Caco-2 (cell line): ENCODE data around the gene NUP85. TPM values are rescaled to one million over a fixed set of nuclear protein-coding genes. Genes with fewer than 3 reads are reported as not detected.

Experiments
- BruUV-seq: library from RNA; stranded (reverse); fragments of 400-500 nt; replicated peaks from 2 replicates; lab custom pipeline; 2021; lab: Mats Ljungman, UMichigan
- CTCF ChIA-PET: fragments of 300-600 bp; sonication (Branson Sonifier 250); formaldehyde crosslinking; loops from one replicate; lab custom pipeline; 2022; ENCODE audit warnings: antibody characterized with exemption; lab: Charles Lee
- POLR2A ChIA-PET: fragments of 300-600 bp; sonication (Branson Sonifier 250); formaldehyde crosslinking; loops from one replicate; lab custom pipeline; 2022; ENCODE audit warnings: antibody characterized with exemption; lab: Charles Lee
- DNase-seq, 2 experiments: peaks; one replicate each; pipeline versions ENCODE4 v3.0.0 to v3.0.0-alpha.2; 2020 to 2022
- H3K27me3 ChIP-seq: replicated peaks from 2 replicates; pipeline ENCODE4 v1.6.0; 2011; ENCODE audit warnings: low read length; ENCODE audit not compliant: control insufficient read depth, insufficient read depth
- H3K36me3 ChIP-seq: 2 replicates; pipeline ENCODE4 v1.5.1; 2011; ENCODE audit warnings: low read length; ENCODE audit not compliant: control insufficient read depth, insufficient read depth
- H3K4me1 ChIP-seq: fragments of 250-450 bp; sonication (Bioruptor Pico); 2 replicates; pipeline ENCODE4 v1.5.1; 2020; ENCODE audit warnings: mild to moderate bottlenecking
- H3K4me3 ChIP-seq: 2 replicates; pipeline ENCODE4 v1.5.1; 2011; ENCODE audit warnings: low read depth, mild to moderate bottlenecking, control low read depth, low read length
- H3K9me3 ChIP-seq: fragments of 250-450 bp; sonication (Bioruptor Pico); 2 replicates; pipeline ENCODE4 v1.5.1; 2020; ENCODE audit warnings: mild to moderate bottlenecking, moderate library complexity
- H3K27ac Mint-ChIP-seq: one replicate; pipeline ENCODE4 v1.8.0; 2022; ENCODE audit warnings: mixed read lengths; ENCODE audit not compliant: unreplicated experiment
- H3K27me3 Mint-ChIP-seq: one replicate; pipeline ENCODE4 v1.8.0; 2022; ENCODE audit warnings: mixed read lengths; ENCODE audit not compliant: insufficient read depth, unreplicated experiment
- H3K36me3 Mint-ChIP-seq: one replicate; pipeline ENCODE4 v1.8.0; 2022; ENCODE audit warnings: mild to moderate bottlenecking, mixed read lengths; ENCODE audit not compliant: insufficient read depth, unreplicated experiment
- H3K4me1 Mint-ChIP-seq: one replicate; pipeline ENCODE4 v1.8.0; 2022; ENCODE audit warnings: low read depth, mixed read lengths; ENCODE audit not compliant: unreplicated experiment
- H3K4me3 Mint-ChIP-seq: one replicate; pipeline ENCODE4 v1.8.0; 2022; ENCODE audit warnings: mild to moderate bottlenecking, moderate library complexity, mixed read lengths; ENCODE audit not compliant: unreplicated experiment
- H3K9me3 Mint-ChIP-seq: one replicate; pipeline ENCODE4 v1.8.0; 2022; ENCODE audit warnings: mixed read lengths; ENCODE audit not compliant: unreplicated experiment
- intact Hi-C: fragments of 100-400 bp; cut with micrococcal nuclease; formaldehyde crosslinking; loops from one replicate; pipeline ENCODE4 v1.10.0; 2022; ENCODE audit not compliant: unreplicated experiment
- total RNA-seq: library from RNA; stranded (reverse); gene quantifications from 2 replicates; pipeline ENCODE4 v1.2.3, GENCODE V29; 2022
- TF ChIP-seq, protein P1 (sequence below), 2 experiments: fragments of 200-600 bp in 1 of 2; IDR thresholded peaks; 1 replicate in 1 of 2; 2 replicates in 1 of 2; pipeline versions ENCODE4 v1.5.1 to v1.8.0; 2011 to 2022; ENCODE audit warnings: antibody characterized with exemption in 1 of 2, control low read depth in 1 of 2, inconsistent platforms in 1 of 2, low read depth in 1 of 2, low read length in 1 of 2, mild to moderate bottlenecking in 1 of 2, moderate library complexity in 1 of 2; ENCODE audit not compliant: insufficient read depth in 1 of 2, severe bottlenecking in 1 of 2, unreplicated experiment in 1 of 2

The NUP85 gene
- total RNA-seq, 1 experiment from 2014 or later, result 119 TPM

DNA sequence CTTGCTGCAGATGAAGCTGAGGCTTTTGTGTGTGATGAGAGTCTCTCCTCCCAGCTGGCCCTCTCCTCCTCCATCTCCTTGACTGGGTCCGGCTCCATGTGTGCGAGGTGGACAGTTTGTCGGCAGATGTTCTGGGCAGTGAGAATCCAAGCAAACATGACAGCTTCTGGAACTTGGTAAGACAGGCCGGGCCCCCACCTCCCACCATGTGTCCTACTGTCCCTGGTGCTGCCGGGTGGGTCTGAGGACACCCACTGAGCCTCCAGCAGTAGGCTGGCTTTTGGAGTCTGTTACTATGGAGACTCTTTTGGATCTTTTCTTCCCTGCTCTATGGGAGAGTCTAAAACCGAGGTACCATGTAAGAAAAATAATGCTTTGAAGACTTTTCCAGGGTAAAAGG, 12.7 kb downstream of the NUP85 start:
- no peak for DNase-seq
- CTCF ChIA-PET, result no interaction called here
- no peaks in the 10 kb centered on the region for H3K9me3 Mint-ChIP-seq
- H3K27ac Mint-ChIP-seq, result no peak overlapping the region
- H3K4me3 Mint-ChIP-seq, result no peak overlapping the region
- intact Hi-C loops, result no loop called here
- peaks cover 99% of the 10 kb centered on the region for H3K36me3 Mint-ChIP-seq
- no TSS peak for BruUV-seq
- Histone ChIP-seq H3K9me3 (no peaks in the 10 kb centered on the region), H3K27me3 (no peaks in the 10 kb centered on the region), H3K4me1 (no peaks in the 10 kb centered on the region), H3K4me3 (no peak overlapping the region), H3K36me3 (peaks cover 4% of the 10 kb centered on the region)
- POLR2A ChIA-PET, result no interaction called here
- H3K4me1 Mint-ChIP-seq, result no peaks in the 10 kb centered on the region
- TF ChIP-seq, protein P1, sequence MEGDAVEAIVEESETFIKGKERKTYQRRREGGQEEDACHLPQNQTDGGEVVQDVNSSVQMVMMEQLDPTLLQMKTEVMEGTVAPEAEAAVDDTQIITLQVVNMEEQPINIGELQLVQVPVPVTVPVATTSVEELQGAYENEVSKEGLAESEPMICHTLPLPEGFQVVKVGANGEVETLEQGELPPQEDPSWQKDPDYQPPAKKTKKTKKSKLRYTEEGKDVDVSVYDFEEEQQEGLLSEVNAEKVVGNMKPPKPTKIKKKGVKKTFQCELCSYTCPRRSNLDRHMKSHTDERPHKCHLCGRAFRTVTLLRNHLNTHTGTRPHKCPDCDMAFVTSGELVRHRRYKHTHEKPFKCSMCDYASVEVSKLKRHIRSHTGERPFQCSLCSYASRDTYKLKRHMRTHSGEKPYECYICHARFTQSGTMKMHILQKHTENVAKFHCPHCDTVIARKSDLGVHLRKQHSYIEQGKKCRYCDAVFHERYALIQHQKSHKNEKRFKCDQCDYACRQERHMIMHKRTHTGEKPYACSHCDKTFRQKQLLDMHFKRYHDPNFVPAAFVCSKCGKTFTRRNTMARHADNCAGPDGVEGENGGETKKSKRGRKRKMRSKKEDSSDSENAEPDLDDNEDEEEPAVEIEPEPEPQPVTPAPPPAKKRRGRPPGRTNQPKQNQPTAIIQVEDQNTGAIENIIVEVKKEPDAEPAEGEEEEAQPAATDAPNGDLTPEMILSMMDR (IDR thresholded peaks at IDR 0.05; ENCODE audit: insufficient read depth in 1 of 2, low read depth in 1 of 2, low read length in 1 of 2, severe bottlenecking in 1 of 2, unreplicated experiment in 1 of 2), result no peak
- H3K27me3 Mint-ChIP-seq, result no peaks in the 10 kb centered on the region

DNA sequence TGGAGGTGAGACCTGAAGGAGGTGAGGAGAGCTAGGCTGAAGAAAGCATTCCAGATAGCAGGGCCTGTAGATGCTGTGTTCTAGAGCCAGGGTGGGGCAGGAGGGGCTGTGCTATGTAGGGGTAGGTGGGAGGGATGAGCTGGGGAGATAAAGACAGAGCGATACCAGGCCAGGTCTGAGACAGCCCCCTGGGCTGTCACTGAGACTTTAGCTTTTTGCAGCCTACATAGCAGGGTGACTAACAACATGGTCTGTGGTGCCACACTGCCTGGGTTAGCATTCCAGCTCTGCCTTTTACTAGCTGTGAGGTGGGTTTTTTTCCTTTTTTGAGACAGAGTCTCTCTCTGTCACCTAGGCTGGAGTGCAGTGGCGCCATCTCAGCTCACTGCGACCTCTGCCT, 14.3 kb downstream of the NUP85 start:
- CTCF ChIA-PET, result no interaction called here
- no peaks in the 10 kb centered on the region for H3K4me1 Mint-ChIP-seq
- Histone ChIP-seq H3K4me1 (no peaks in the 10 kb centered on the region), H3K9me3 (no peaks in the 10 kb centered on the region), H3K27me3 (no peaks in the 10 kb centered on the region), H3K4me3 (no peak overlapping the region), H3K36me3 (peaks cover 4% of the 10 kb centered on the region; the same call in 1 of the 2 replicates)
- TF ChIP-seq, protein P1 (IDR thresholded peaks at IDR 0.05; ENCODE audit: insufficient read depth in 1 of 2, low read depth in 1 of 2, low read length in 1 of 2, severe bottlenecking in 1 of 2, unreplicated experiment in 1 of 2), result no peak
- H3K27ac Mint-ChIP-seq, result no peak overlapping the region
- DNase-seq, result no peak
- POLR2A ChIA-PET, result interaction anchor here (0.7 kb wide), 1 partner anchor 37 kb away, joined by 3 read pairs; no protein-coding TSS in a partner anchor
- BruUV-seq, result no TSS peak
- intact Hi-C loops, result no loop called here
- H3K27me3 Mint-ChIP-seq, result no peaks in the 10 kb centered on the region
- no peak overlapping the region for H3K4me3 Mint-ChIP-seq
- peaks cover 98% of the 10 kb centered on the region for H3K36me3 Mint-ChIP-seq
- H3K9me3 Mint-ChIP-seq, result no peaks in the 10 kb centered on the region

DNA sequence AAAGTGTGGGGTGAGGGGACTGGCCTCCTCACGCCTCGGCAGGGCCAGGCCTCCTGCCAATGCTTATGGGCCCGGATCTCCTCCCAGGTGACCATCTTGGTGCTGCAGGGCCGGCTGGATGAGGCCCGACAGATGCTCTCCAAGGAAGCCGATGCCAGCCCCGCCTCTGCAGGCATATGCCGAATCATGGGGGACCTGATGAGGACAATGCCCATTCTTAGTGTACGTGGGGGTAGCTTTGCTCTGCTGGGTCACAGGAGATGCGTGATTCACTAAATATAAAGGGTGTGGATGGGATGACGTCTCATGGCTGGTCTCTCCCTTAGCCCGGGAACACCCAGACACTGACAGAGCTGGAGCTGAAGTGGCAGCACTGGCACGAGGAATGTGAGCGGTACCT, 19.5 kb downstream of the NUP85 start:
- TF ChIP-seq, protein P1 (IDR thresholded peaks at IDR 0.05; ENCODE audit: insufficient read depth in 1 of 2, low read depth in 1 of 2, low read length in 1 of 2, severe bottlenecking in 1 of 2, unreplicated experiment in 1 of 2), result no peak
- peaks cover 2% of the 10 kb centered on the region; the same call in 1 of the 2 replicates for H3K36me3 ChIP-seq

More for the DNA sequence above, 19.5 kb downstream of the NUP85 start:
- Histone ChIP-seq H3K4me1 (no peaks in the 10 kb centered on the region), H3K27me3 (no peaks in the 10 kb centered on the region), H3K4me3 (no peak overlapping the region), H3K9me3 (no peaks in the 10 kb centered on the region)
- H3K4me1 Mint-ChIP-seq, result no peaks in the 10 kb centered on the region
- H3K4me3 Mint-ChIP-seq, result no peak overlapping the region
- DNase-seq, result no peak
- ChIA-PET POLR2A (interaction anchor here (0.6 kb wide), 1 partner anchor 235 kb away, joined by 4 read pairs; no protein-coding TSS in a partner anchor), CTCF (no interaction called here)
- H3K9me3 Mint-ChIP-seq, result no peaks in the 10 kb centered on the region
- no TSS peak for BruUV-seq
- peaks cover 80% of the 10 kb centered on the region for H3K36me3 Mint-ChIP-seq
- intact Hi-C loops, result no loop called here
- no peak overlapping the region for H3K27ac Mint-ChIP-seq
- H3K27me3 Mint-ChIP-seq, result no peaks in the 10 kb centered on the region
